HG03378 (cell line): ENCODE results near the gene ZNF618.

Source experiments
- ATAC-seq: cut with Tn5 transposase; IDR thresholded peaks from one replicate; pipeline ENCODE4 v1.9.1; 2021; ENCODE audit warnings: mild to moderate bottlenecking, moderate library complexity; ENCODE audit not compliant: unreplicated experiment

ZNF618 gene

GRCh38 chr9:114014044-114014443, 137.9 kb downstream of the ZNF618 start:
- no peak for ATAC-seq

GRCh38 chr9:114015607-114016006, 139.5 kb downstream of the ZNF618 start:
- no peak for ATAC-seq

- ATAC-seq: no peak
These were observed 140.0 kb downstream of the ZNF618 start for GRCh38 chr9:114016101-114016500.

DNA sequence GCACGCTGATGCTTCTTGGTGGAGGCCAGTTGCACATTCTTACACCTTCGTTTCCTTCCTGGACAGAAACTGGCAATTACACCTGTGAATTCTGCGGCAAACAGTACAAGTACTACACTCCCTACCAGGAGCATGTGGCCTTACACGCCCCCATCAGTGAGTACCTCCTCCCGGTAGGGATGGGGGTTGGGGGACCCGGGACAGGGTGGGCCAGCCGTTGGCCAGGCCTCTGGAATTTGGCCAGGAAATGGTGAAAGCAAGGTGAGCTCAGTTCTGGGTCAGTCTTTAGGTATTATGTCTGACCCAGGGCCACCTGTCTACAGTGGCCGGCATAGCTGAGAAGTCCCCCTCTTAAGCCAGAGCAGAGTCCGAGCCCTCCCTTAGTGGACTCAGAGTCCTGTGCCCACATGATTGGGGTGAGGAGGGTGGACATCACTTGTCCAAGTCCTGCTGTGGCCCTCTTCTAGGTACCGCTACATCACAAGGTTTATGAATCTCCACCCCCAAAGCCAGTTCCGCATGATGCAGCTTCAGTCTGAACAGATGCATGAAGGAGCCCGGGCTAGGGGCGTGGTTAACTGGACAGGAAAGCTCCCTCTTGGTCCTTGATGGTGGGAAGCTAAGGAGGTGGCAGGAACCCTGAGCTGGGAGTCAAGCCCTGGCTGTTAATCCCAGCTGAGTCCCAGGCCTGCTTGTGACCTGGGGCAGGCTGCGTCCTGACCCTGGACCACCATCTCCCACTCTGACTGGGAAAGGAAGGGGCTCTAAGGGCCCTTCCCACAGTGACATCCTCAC, 140.7 kb downstream of the ZNF618 start:
- ATAC-seq: no peak

DNA sequence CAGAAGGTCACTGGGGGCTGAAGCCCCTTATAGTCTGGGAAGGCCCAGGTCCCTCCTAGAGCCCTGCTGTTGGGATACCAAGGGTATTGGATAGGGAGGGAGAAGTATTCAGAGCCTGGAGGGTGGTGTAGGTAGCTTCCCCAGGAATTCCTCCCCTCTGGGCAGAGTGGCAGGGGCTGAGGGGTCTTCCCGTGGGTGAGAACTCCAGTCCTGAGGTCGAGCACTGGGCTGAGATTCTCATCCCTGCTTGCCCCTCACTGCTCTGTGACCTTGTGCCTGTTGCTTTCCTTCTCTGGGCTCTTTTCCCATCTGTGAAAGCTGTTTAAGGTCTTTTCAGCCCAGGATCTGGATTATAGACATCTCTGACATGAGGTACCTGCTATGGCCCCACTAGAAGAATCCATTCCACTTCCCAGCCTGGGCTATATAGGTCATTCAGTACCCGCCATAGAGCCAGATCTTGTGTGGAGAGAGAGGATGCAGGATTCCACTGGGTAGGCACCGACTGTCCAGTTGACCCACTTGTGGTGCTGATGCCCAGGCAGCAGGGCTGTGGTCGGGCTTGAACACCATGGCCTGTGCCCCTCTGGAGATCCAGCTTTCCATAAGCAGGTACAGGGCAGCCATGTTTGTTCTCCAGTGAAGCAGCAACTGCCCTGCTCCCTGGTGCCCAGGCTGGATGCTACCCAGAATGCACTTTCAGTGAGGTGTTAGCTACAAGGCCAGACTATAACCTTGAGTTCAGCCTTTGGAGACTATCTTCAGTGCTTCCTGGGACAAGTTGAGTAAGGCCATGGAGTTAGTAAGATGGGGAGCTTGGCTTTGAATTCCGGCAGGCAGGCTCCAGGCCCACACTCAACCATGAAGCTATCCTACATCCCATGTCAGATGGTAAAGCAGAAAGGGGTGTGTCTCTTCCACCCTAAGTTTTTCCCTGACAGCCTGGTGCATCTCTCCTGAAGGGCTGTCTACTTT, 141.9 kb downstream of the ZNF618 start:
- no peak for ATAC-seq

DNA sequence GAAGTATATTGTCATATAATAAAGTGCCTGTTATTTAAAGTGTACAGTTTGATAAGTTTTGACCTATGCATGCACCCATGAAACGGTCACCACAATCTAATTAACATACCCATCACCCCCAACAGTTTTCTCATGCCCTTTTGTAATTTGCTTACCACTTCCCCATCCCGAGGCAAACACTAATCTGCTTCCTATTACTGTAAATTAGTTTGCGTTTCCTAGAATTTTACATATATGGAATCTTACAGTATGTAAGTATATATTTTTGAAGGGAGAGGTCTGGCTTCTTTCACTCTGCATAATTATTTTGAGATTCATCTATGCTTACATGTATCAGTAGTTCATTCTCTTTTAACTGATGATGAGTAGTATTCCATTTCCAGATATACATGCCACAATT, 145.5 kb downstream of the ZNF618 start:
- ATAC-seq: no peak

DNA sequence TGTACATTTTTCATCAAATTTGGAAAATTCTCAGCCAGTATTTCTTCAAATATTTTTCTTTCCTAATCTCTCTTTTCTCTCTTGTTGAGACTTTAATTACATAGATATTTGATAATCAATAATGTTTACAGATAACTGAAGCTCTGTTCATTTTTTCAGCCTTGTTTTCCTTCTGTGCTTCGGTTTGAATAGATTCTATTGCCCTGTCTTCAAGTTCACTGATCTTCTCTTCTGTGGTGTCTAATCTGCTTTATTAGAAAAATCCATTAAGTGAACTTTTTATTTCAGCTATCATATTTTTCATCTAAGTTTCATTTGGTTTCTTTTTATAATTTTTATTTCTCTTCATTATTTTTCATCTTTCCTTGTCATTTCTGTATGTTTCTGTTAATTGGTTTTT, 147.9 kb downstream of the ZNF618 start:
- ATAC-seq: no peak

GRCh38 chr9:114025196-114025753, 149.2 kb downstream of the ZNF618 start:
- ATAC-seq: no peak

- no peak for ATAC-seq
These were observed 149.7 kb downstream of the ZNF618 start for GRCh38 chr9:114025760-114026159.

DNA sequence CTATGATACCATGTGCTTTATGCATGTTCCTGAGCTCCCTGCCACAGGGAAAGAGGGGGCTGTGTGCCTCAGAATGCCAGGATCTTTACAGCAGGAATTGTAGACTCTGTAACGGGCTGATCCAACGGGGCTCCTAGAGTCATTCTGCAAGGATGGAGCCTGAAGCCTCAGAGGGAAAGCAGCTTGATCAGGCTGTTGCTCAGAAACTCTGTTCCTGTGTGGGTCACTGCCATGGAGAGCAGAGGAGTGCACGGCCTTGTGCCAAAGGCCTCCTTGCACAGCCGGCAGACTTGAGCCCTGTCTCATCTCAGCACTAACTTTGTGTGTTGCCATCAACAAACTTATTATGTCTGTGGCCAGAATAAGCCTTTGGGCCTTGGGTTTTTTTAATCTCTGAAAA, 150.2 kb downstream of the ZNF618 start:
- no peak for ATAC-seq

- no peak for ATAC-seq
These were observed 151.2 kb downstream of the ZNF618 start for GRCh38 chr9:114027159-114027862.

DNA sequence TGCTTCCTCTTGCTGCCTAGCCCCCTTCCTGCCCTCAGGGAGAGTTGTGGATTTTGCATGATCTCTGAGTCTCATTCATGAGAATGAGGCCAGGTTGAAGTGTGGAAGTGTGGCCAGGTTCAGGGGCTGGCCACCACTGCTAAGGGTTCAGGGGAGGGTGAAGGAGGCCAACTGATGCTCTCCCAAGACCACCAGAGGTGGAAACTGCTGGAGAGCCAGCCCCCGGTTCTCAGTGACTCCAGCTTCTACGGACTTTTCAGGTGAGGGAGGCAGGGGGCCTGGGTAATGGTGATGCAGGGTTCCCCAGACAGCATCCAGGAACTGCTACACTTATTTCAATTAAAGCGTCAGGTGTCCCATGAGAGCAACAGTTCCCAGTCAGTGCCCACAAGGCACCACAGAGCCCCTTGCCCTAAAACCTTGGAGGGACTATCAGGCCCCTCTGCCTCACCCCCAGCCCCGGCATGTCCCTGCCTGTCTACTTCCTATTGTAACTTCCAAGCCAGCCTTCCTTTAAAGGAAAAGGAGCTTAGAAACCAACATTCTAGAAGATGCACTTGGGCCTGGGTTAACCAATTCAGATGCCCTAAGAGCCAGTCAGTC, 151.9 kb downstream of the ZNF618 start:
- no peak for ATAC-seq

GRCh38 chr9:114028646-114029045, 152.5 kb downstream of the ZNF618 start:
- no peak for ATAC-seq

GRCh38 chr9:114029311-114030170, 153.4 kb downstream of the ZNF618 start:
- ATAC-seq: no peak

DNA sequence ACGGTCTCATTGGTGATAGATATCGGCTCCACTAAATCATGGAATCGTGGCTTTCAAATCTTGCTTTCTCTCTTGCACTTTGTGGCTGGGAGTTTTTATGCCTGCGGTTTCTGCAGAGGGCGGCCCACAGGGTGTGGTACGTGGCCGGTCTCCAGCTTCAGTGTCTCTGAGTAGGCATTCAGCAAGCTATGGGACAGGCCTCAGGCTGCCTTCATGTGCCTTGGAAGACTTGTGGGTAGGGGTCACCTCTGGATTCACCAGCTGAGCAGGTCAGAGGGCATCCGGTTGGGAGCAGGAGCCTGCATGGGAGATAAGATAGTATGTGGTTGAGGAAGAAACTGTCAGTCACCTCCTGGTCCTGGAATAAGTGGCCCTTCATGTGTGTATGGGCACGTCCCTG, 154.3 kb downstream of the ZNF618 start:
- ATAC-seq: no peak

GRCh38 chr9:114031037-114031630, 155.0 kb downstream of the ZNF618 start:
- ATAC-seq: no peak

GRCh38 chr9:114031948-114032840, 156.1 kb downstream of the ZNF618 start:
- ATAC-seq: no peak

GRCh38 chr9:114033397-114034103, 157.4 kb downstream of the ZNF618 start:
- no peak for ATAC-seq
